Frontal cortex (tissue), 4 donors: ENCODE results near the gene FCN3. TPM values are rescaled to one million over a fixed set of nuclear protein-coding genes. Genes with fewer than 3 reads are reported as not detected.
"Not testable (repeated sequence)": the region's sequence is repeated elsewhere in the genome, so short reads cannot be mapped to it uniquely, and the experiment has no call there.

Experiments
- DNase-seq, 2 donors: peaks; one replicate each; pipeline ENCODE4 v3.0.0; 2012; ENCODE audit warnings: low spot score in 2 of 2
- FAIRE-seq: peaks from 2 replicates; lab custom pipeline; 2012; peaks lifted over from hg19 to GRCh38; lab: Jason Lieb, UNC
- total RNA-seq: library from RNA; depleted of rRNA; stranded (reverse); fragments of >200 nt; gene quantifications from one replicate; pipeline ENCODE4 v1.2.3, GENCODE V29; 2014
- donor health status: control.
- donor health status: control.
- donor health status: control.

Gene FCN3
- total RNA-seq, 1 donor from 2014 or later, result not detected

DNA sequence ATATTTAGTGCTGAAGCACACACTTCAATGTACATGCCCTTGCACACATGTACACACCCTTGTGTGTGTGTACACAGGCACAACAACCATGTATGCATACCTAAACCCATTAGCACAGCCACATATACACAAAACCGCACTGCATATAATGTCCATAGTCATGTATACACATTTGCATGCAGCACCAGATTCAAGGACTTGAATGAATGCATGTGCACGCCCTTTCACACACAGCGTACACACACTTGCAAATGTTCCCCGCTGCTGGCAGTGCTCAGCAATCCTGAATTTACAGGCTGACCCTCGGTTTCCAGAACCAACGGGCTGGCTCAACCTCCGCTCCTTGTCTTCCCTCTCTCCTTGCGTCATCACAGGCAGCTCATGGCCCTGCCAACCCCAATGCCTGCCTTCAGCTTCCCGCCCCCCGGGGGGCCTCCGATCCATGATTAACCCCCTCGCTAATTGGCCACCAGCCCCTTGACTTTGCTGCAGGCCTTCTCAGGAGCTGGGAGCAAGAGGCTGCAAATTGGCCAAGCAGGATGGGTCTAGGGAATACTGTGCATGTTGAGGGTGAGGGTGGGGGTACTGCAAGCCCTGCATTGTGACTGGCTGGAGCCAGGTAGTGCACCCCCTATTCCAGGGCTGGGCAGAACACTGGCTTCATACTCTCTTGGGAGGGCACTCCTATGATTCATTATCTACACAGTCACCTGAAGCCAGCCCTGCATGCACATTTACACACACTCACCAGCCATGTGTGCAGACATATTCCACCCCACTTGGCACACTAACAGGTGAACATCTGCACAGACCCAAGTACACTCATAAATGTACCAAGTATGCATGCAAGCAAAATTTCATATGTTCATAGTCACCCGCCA lies 25.7 kb upstream of the FCN3 start:
- DNase-seq (no peak), FAIRE-seq (no peak)

DNA sequence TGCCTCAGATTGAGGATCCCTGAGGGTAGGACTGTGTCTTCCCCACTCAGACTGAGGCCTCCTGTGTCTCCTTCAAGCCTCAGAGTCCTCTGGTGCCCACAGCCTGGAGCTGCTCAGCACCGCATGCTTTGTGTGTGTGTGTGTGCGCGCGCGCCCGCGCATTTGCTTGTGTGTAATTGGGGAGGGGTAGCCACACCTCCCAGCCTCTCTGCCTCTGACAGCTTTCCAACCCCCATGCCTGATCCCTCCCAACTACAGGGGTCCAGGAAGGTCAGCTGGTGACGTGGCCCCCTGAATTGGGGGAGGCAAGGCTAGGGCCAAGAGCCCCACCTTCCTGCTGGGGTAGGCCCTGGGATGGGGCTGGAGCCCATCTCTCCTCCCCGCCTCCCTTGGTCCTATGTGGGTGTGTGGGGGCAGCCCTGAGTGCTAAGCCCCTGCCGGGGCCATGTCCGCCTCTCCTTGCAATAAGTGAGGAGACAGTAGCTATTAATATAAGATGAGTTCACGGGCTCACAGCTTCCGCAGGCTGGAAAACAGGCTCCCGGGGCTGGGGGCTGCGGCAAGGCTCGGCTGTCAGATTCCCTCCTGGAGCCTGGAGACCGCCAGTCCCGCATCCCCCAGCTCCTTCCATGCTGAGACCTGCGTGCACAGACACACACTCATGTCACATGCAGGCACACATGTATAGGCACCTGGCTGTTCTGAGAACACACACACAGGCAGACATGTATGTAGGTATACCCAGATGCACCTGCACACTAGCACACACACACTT lies 24.8 kb upstream of the FCN3 start:
- FAIRE-seq, result no peak

DNA sequence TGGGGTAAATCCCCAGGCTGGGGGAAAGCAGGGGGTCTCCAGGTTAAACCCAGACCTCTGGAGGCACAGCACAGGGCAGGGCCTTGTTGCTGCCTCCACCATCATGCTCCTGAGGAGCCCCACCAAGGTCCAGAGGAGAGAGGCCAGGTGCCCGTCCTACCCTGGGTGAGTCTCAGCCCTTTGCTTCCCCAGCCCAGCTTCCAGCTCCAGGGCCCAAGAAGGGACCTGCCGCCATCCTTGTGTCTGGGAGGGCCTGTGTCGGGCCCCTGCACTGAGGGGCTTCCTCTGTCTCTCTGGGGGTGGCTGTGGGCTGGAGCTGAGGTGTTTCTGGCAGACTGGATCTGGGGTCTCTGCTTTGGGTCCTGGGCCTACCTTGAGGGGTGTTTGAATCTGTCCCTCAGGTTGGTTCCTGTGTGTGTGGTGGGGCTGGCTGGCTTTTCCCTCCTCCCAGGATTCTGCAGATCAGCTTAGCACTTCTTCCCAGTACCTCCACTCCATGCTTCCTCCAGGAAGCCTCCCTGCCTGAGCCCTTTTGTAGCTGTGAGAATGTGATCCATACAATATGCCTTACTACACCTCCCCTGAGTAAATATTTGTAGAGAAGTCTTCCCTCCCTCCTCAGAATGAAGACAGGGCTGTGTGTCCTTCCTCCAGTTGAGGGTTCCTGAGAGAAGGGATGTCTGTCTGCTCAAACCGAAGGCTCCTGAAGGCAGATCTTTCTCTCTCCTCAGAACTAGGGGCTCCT lies 24.0 kb upstream of the FCN3 start:
- FAIRE-seq (no peak), DNase-seq (no peak)

More for the DNA sequence above, 24.8 kb upstream of the FCN3 start:
- no peak for DNase-seq

DNA sequence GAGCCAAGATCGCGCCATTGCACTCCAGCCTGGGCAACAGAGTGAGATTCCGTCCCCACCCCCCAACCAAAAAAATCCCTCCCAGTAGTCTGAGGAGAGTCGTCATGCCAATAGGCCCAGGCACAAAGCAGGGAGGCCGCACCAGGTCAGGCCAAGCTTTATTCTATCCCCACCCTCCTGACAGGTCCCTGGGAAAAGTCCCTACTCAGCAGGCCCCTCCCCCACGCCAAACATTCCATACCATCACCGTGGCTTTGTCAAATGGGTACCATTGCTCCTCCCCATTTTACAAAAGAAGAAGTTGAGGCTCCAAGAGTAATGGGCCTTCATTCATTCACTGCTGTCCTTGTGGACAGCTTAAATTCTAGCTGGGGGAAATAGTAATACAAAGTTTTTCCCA lies 23.1 kb upstream of the FCN3 start:
- DNase-seq, result no peak
- FAIRE-seq, result no peak

DNA sequence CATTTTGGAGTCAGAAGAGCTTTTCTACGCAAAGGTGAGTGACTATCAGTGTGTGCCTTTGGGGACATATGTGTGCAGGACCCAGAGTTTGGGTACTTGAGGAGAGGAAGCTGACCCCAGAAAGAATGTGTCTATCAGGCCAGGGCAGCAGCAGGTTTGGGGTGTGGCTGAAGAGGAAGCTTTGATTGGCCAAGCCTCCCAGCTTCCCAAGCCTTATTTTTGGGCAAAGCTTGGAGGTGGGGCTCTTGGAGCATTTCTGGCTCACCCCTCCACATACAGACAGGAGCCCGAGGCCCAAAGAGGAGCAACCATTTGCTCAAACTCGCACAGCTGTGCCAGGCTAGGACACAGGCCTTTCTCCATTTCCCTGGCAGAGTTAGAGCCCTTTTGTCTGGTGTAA lies 22.5 kb upstream of the FCN3 start:
- no peak for FAIRE-seq

DNA sequence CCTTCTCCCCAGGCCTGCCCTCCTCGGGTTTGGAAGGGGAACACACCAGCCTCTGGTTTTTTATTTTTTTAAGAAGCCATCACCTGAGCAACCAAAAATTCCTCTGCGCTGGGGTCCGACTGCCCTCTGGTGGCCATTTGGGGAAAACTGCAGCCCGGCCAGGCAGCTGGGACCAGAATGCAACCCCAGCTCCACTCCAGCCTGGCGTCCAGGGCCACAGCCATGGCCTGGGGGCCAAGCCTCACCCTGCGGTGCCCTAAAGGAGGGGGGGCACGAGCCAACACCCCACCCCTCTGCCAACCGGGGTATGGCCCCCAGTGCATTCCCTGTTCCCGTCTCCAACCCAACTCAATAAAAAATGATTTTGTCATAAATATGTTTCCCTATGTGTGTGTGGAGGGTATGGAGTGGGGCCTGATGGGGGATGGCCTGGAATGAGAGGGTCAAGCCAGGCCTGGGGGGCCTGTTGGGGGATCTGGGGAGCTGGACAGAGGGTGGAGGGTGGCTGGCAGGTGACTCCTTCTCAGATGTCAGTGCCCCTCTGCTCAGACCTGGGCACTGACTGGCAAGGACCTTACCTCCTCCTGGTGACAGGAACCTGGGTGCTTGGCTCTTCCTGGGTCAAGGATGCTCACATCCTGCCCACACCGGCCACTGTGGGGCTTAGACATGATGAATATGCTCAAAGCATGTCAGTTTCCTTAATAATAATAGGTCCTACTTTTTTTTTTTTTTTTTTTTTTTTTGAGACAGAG lies 21.0 kb upstream of the FCN3 start:
- DNase-seq (peak; percentile 75 to 86), FAIRE-seq (no peak)

More for the DNA sequence above, 22.5 kb upstream of the FCN3 start:
- no peak for DNase-seq

DNA sequence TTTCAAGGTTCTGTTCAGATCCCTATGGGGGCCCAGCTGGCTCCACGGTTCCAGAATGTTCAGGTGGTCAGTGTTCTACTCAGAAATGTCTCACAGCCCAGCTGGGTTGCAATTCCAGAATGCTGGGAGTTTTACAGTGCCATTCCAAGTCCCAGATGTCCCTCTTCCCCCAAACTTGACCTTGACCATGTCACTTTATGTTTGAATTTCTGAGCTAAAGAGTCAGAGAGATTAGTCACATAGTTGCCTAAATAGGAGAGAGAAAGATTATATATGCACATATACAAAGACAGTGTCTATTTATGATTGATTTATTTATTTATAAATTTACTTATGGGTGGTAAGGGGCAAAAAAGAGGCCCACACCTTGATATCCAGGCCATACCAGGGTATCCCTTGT lies 20.3 kb upstream of the FCN3 start:
- no peak for DNase-seq
- FAIRE-seq, result no peak

DNA sequence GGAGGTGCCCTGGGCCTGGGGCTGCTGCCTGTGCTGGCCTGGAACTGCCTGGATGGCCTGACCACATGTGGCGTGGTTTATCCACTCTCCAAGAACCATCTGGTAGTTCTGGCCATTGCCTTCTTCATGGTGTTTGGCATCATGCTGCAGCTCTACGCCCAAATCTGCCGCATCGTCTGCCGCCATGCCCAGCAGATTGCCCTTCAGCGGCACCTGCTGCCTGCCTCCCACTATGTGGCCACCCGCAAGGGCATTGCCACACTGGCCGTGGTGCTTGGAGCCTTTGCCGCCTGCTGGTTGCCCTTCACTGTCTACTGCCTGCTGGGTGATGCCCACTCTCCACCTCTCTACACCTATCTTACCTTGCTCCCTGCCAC lies 19.6 kb upstream of the FCN3 start:
- no peak for FAIRE-seq
- DNase-seq, result no peak

DNA sequence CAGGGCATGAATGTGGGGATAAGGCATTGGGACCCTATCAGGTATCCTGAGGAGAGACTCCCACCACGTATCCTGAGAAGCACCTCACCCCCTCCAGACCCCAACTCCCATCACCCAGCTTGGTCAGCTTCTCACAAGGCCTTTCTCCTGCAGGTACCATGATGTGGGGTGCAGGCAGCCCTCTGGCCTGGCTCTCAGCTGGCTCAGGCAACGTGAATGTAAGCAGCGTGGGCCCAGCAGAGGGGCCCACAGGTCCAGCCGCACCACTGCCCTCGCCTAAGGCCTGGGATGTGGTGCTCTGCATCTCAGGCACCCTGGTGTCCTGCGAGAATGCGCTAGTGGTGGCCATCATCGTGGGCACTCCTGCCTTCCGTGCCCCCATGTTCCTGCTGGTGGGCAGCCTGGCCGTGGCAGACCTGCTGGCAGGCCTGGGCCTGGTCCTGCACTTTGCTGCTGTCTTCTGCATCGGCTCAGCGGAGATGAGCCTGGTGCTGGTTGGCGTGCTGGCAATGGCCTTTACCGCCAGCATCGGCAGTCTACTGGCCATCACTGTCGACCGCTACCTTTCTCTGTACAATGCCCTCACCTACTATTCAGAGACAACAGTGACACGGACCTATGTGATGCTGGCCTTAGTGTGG lies 19.1 kb upstream of the FCN3 start:
- DNase-seq, result no peak
- FAIRE-seq, result no peak

DNA sequence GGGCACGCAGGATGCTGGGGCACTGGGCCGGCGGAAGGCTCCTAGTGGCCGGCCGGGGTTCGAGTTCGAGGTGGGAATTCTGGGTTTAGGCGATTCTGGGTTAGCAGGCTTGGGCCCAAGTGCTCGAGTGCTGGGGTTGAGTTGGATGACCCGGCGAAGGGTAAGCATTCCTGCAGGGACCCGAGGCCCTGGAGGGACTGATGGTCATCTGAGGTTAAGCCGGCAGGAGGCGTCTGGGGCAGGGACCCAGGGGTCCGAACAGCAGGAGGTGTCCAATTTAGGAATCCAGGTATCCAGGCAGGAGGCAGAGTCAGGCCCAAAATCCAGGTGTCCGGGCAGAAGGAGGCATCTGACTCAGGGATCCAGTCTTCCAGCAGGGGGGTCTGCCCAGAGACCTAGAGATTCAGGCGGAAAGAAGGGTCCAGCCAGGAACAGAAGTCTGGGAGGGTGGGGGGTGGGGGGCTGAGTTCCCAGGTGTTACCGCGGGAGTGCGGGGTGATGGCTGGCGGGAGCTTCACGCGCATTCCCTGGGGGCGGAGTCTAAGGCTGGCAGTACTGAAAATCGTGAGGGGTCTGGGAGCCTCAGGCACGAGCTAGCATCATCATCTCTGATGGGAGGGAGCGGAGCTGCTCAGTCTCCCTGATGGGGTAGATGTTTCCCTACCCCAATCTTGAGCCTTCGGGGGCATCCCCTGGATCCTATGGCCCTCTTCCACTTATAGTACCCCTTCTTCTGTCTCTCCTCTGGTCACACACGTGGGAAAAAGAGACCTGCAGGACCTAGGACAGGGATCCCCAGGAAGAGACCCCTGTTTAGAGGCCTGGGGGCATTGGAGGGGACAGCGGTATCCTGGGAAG lies 18.4 kb upstream of the FCN3 start:
- FAIRE-seq, result no peak

DNA sequence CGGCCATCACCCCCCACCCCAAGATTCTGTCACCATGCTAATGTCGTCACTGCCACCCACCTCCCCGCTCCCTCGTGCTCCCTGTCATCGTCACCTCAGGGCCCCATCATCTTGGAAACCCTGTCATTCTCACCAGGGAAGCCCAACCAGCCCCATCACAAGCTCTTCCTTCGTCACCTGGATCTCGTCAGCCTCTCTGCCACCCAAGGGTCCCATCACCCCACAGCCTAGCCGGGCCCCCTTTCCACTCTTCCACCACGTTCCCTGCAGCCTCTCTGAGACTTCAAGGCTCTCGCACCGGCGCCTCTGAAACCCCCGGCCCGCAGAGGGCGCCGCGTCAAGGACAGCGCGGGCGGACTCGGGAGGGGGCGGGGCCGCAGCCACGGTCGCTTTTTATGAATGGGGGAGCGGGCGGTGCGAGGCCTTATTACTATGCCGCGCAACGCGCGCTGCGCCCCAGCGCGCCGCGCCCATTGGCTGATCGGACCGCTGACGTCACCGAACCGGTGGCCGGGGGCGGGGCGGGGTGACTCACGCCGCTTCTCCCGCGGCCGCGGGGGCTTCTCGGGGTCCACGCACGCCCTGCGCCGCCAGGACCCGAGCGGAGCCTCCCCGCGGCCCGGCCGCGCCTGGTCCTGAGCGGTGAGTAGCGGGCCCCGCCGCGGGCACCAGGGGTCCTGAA lies 17.6 kb upstream of the FCN3 start, which contains the start of gene GPR3:
GPR3 (plus strand) TSS at position 527 of the 682 bp plus-strand sequence. CDS start 1,177 bp downstream, outside the sequence.
- DNase-seq (peak; percentile 96 to 97), FAIRE-seq (no peak)

More for the DNA sequence above, 18.4 kb upstream of the FCN3 start:
- no peak for DNase-seq

DNA sequence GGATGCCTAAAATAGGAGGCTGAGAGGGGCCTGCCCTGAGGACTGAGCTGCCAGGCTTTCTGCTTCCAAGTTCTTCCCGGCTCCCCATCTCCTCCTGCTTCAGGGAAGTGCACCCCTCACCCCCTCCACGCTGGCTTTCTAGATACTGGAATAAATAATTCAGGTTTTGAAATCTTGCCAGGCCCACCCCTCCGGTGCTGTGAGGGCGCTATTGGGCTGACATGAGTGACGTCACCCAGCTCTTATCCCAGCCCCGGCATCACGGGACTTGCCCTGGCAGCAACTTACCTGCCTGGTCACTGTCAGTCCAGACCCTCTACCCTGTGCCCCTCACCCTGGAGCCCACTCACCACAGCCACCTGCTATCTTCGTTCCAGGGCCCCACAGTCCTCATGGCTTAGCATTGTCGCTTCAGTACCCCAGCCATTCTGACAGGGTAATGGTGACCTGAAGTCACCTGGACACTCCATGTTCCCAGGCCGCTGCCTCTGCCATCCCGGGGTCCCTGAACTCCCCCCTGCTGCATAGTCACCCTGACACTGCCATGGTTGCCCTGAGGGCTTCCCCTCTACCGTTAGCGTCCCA lies 17.0 kb upstream of the FCN3 start:
- FAIRE-seq (no peak), DNase-seq (peak; percentile 52 to 78)

DNA sequence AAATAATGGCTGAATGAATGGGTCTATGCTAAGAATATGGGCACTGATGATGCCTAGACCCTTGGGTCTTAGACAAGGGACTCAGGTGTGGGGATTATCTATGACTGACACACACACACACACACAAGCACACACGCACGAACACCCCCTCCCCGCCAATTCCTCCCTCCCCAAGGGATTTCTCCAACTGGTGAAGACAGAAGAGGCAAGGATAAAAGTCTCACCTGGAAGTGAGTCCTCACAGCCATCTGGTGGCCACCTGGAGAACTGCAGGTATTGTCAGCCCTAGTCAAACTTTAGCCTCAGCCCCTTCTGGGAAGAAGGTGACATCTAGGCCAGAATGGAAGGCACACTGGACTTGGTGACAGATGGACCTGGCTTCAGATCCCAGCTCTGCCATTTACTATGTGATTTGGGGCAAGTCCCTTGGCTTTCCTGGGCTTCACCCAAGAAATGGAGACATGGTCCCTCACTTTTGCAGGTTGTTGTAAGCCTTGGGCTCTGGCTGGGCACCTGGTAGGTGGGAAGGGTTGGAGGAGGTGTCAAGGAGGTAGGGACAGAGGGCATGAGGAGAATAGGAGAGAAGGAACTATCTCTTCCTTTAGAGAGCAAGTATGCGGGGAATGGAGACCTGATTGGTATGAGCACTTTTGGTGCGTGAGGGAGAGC lies 13.8 kb upstream of the FCN3 start:
- peak in 1 of 2 donors; percentile 48 for DNase-seq
- FAIRE-seq, result no peak

DNA sequence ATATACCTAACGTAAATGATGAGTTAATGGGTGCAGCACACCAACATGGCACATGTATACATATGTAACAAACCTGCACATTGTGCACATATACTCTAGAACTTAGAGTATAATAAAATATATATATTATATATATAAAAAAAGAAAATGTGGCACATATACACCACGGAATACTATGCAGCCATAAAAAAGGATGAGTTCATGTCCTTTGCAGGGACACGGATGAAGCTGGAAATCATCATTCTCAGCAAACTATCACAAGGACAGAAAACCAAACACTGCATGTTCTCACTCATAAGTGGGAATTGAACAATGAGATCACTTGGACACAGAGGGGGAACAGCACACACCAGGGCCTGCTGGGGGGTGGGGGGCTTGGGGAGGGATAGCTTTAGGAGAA lies 10.2 kb upstream of the FCN3 start:
- DNase-seq, FAIRE-seq: not testable (repeated sequence)

DNA sequence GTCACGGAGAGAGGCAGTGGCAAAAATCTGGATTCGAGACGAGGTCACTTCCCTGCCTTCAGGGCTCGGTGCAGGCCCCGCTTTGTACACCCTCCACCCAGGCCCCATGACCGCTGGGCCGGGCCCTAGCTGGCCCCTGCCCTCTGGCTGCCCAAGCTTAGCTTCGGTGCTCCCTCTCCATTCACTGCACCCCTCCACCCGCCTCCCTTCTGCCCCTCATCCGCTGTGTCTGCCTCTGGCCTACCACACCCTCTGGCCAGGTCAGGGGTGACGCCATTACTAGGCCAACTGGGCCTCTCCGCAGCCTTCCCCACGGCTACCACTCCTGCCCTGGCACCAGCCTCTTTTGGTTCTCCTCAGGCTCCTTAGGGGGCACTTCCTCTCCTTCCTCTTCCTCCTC lies 9.0 kb upstream of the FCN3 start:
- no peak for FAIRE-seq
- DNase-seq, result no peak

DNA sequence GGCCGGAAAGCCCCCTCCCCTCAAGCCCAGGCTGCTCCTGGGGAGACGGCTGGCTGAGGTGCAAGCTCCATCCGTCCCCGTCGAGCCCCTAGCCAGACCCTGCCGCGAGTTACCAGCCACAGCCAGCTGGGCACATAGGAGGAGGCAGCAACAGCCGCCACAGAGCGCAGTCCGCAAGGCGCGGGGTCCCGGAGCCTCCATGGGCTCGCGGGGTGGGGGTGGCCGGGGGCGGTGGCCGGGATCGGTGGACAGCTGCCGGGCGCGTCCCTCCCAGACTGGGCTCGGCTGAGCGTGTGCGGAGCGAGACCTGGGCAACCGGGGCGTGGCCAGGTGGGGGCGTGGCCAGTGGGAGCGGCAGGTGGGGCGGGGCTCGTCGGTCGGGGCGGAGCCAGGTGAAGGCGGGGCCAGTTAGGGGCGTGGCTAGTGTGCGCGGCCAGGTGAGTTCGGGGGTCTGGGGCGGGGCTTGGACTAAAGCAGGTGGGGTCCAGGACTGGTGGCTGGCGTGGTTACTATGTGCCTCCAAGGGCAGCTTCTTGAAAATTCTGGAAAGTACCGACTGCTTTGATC lies 8.5 kb upstream of the FCN3 start, which contains the start of gene CD164L2:
CD164L2 (minus strand) TSS at position 295 of the 567 bp plus-strand sequence; CDS start at position 201, 94 bp downstream.
- FAIRE-seq, result no peak

More for the DNA sequence above, 8.5 kb upstream of the FCN3 start, which contains the start of gene CD164L2:
- peak in 1 of 2 donors; percentile 60 for DNase-seq
